GM21367 (cell line): ENCODE results near the gene GSK3B.

Experiments used
- ATAC-seq: cut with Tn5 transposase; IDR thresholded peaks from one replicate; pipeline ENCODE4 v1.9.1; 2021; ENCODE audit not compliant: unreplicated experiment

The GSK3B gene

DNA sequence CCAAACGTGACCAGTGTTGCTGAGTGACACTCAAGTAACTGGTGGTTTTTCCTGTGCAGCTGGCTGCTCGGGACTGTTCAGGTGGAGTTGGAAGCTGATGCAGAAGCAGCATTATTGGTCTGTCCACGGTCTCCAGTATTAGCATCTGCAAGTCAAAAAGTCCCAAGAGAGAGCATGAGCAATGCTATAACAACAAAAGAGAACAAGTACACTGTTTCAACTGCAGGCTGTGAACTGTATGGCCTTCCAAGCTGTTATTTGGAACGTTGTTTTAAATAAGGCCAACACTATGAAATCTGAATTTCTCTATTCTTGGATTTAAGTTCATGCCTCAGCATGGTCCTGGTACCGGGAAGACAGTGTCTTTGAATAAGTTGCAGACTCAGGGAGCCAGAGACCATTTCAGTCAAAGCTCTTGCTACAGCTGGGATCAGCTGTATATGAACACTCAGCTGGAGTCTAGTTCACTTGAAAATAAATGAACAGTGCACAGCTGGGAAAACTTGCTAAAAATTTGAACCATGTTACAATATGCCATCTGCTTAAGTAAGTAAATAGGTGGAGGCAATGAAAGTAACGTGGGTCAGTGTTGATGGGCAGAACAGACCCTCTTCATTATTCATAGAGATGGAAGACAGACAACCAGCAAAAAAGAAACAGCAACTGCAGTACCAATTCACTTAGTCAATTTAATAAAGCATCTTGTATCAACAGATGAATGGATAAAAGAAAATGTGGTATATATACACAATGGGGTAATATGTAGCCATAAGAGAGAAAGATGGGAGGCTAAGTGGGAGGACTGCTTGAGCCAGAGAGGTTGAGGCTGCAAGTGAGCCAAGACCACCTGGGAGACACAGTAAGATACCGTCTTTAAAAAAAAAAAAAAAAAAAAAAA is 267.3 kb downstream of the GSK3B start:
- no peak for ATAC-seq

DNA sequence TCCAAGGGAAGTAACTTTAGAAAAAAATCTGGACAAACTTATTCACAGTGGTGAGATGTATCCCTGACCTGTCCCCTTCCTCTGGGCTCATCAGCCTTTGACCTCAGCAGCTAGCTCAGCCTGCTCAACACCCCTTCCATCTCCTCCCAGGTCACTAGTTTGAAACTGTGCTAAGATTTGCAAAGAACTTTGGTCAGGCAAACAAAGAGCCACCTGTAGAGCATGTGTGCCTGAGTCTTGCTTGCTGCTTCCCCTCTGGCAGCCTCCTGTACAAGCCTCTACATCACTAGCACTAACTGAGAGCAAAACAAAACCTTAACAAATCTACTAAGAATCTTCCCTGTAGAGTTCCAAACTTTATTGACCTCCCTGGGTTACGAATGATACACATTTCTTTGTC is 268.4 kb downstream of the GSK3B start:
- no peak for ATAC-seq

DNA sequence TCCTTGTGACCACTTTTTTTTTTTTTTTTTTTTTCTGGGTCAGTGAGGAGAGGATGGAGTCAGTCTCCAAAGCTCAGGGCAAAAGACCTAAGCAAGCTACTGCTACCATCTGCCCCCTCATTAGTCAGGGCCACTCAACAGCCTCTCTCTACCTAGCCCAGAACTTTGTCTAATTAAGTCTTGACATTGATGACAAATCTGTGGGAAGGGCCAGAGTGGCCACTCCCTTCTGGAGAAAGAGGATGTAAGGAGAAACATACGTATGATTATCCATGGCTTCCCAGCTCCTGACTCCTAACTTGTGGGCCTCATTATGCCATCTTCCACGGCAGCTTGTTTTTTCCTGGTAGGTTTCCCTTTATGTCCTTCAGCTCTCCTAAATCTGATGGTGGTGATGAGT is 274.4 kb downstream of the GSK3B start:
- no peak for ATAC-seq

DNA sequence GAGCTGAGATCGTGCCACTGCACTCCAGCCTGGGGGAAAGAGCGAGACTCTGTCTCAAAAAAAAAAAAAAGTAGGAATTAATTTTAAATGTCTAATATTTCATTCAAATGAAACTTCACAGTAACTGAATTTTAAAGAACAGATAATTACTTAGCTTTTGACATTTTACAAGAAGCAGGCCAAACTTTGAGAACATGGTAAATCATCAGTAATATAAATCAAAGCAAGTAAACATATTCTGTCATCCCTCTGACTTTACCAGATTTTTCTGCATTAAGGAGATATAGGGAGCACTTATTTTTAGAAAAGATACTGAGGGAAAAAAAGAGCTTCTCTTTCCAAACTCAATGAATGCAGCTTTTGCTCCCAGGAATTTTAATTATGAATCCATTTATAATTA is 275.3 kb downstream of the GSK3B start:
- no peak for ATAC-seq

DNA sequence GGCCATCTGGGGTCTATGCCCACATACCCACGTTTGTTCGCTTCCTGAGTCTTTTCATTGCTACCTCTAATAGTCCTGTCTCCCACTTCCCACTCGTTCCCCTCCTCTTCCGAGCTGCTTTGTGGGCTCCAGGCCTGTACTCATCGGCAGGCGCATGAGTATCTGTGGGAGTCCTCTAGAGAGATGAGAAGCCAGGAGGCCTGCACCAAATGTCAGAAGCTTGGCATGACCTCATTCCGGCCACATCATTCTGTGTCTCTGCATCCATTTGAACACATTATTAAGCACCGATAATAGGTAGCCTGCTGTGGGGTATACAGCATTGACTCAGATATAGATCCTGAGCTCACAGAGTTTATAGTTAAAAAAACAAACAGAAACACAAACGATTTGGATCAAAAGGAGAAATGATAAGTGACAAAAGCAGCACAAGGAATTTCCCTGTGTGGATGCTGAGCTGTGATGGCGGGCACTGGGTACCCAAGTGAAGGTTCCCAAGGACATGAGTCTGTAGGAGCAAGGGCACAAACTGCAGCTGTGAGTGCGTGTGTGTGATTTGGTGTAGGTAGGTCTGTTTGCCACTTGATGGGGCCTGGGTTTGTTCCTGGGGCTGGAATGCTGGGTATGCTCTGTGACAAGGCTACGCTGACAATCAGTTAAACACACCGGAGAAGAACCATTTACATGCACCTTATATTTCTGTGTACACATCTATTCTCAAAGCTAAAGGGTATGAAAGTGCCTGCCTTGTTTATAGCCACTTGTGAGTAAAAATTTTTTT is 276.5 kb downstream of the GSK3B start:
- no peak for ATAC-seq

DNA sequence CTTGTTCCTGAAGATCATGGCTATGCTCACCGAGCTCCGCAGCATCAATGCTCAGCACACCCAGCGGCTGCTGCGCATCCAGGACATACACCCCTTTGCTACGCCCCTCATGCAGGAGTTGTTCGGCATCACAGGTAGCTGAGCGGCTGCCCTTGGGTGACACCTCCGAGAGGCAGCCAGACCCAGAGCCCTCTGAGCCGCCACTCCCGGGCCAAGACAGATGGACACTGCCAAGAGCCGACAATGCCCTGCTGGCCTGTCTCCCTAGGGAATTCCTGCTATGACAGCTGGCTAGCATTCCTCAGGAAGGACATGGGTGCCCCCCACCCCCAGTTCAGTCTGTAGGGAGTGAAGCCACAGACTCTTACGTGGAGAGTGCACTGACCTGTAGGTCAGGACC is 277.2 kb downstream of the GSK3B start:
- no peak for ATAC-seq

DNA sequence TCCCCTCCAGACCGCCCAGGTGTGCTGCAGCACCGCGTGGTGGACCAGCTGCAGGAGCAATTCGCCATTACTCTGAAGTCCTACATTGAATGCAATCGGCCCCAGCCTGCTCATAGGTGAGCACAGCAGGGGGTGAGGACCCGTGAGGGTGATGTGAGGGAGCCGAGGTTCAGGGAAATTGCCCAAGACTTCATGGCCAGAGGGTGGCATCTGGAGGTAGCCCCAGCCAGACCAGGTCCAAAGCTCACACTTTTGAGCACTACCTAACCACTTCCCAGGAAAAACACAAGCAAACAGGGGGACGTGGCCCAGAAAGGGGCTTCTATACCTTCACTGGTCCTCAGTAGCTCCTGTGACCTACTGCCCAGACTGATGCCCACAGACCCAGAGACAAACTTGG is 278.5 kb downstream of the GSK3B start:
- ATAC-seq, result no peak

DNA sequence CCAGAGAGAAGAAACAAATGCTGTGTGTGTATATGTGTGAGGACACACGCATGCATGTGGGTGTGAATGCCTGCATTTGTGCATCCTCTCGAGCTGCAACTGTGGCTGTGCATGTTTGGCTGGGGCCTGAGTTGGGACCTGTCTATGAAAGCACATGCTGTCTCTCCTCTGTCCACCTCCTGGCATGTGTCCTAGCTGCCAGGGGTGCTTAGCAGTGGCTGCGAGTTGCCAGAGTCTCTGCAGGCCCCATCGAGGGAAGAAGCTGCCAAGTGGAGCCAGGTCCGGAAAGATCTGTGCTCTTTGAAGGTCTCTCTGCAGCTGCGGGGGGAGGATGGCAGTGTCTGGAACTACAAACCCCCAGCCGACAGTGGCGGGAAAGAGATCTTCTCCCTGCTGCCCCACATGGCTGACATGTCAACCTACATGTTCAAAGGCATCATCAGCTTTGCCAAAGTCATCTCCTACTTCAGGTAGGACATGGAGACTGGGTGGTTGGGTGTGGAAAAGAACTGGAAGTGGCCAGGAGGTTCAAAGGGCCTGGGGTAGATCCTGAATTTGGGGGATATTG is 281.7 kb downstream of the GSK3B start:
- no peak for ATAC-seq

DNA sequence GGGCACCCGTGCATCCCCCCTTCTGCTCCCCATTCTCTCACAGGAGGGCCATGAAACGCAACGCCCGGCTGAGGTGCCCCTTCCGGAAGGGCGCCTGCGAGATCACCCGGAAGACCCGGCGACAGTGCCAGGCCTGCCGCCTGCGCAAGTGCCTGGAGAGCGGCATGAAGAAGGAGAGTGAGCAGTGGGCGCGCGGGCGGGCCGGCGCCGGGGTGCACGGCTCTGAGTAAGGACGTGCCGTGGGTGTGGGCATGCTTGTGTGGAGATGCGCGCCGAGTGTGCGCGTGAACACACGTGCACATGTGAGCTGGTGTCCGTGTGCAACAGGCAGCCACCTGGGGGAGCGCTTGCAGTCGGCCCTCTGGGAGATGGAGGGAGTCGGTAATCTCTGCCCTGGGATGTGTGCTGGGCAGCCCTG is 284.2 kb downstream of the GSK3B start:
- ATAC-seq, result peak; percentile 79

DNA sequence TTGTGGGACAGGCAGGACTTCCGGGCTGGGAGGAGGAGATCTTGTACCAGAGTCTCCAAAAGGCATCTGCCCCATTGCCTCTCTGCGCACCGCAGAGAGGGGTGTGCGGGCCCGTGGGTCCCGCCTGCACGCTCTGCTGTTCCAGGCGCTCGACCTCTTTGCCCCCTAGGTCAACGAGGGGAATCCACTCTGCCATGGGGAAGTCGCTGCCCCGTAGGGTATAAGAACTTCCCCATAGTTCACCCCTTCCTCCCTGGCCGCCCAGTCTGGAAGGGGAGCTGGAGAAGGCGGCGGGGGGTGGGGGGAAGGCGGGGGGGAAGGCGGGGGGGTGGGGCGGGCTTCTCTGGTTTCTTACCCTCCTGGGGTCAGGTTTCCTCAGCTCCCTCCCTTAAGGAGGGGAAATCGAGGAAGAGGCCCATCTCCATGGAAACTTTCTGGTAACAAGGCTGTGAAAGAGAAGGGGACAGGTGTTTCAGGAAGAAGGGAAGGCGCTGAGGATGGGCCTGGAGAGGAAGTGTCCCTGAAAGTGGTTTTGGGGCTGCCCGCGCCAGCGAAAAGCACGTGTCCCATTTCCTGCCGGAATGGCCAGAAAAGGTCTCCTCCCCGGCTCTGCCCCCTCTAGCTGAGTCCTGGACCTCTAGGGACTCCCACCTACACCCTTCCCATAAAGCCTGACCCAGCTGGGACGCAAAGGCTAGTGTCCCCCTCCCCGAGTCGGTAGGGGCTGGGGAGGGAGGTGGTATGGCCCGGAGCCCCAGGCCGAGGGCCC is 284.8 kb downstream of the GSK3B start:
- ATAC-seq, result peak; percentile 21

DNA sequence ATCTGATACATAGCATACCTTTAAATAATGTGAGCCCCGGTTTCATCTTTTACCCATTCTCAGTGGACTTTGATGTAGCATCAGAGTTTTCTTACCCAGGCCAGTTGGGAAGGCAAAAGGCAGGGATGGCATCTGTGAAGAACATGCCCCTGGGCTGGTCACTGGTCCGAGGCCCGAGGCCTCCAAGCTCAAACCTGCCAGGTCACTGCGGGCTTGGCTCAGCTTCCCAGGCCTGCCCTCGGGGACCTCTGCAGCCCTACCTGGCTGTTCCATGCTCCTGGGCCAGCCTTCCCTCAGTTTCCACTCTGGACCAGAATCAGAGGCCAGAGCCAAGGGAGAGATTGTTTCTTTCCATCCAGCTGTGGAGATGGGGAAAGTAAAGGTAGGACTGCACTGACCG is 285.4 kb downstream of the GSK3B start:
- ATAC-seq, result no peak

DNA sequence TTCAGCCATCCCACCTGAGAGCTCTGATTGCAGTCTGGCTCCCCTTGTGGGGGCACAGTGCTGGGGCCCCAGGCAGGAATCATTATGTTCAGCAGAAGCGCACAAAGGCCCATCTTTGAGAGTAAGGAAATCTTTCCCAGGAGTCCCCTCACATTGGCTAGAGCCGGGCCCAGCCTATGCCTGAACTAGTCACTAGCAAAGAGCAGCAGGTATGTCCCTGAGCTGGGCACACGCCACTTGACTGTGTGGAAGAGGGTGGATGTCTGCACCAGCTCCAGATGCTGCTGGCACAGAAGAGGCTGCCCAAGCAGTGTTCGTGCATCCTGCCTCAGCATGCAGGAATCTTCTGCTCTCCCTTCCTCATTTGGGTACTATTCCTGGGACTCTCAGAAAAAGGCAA is 286.0 kb downstream of the GSK3B start:
- ATAC-seq, result no peak

DNA sequence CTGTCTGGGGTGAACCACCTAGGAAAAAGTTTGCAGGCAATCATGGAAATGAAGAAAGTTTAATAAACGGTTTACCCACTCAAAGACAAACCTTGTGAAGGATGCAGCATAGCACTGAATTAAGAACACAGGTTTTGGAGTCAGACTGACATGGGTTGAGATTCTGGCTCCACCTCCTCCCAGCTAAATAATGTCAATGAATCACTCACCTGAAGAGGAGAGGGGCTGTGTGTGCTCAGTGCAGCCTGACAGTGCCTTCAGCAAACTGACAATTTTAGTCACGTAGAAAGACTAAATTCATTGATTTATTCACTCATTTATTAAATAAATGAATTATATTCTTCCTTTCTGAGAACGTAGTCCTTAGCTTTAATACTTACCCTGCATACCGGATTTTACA is 293.4 kb downstream of the GSK3B start:
- no peak for ATAC-seq

DNA sequence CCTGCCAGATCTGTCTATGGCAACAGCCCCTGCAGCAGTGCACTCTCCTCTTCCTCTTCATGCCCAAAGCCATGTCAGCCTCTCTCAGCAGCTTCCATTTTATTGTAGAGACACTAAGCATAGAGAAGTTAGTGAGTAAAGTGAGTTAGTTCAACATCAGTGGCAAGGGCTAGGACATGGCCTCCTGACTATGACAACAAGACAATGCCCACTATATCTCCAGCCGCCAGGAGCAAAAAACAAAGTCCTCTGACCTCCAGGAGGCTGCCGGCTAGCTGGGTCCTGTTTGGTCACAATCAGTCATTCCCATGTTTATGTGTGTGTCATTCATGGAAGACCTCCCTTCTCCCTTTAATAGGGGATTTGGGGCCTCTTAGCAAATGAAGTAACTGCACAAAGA is 297.5 kb downstream of the GSK3B start:
- ATAC-seq, result no peak

DNA sequence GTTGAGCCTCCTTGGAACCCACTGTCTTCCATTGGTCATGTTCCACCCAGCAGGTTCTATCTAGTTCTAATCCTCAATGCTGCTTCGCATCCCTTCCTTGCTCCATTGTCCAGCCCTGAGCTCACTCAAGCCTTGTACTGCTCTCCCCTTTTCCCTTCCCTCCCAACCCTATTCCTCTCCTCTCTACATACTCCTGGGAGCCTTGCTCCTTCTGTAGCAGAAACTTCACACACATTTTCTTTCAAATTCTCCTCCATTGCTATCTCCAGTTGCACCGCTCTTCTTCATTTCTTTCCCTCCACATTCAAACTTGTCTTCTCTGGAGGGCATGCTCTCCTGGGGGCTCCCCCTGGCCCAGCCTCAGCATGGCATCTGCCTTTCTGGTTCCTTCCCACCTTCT is 297.9 kb downstream of the GSK3B start:
- ATAC-seq, result no peak

DNA sequence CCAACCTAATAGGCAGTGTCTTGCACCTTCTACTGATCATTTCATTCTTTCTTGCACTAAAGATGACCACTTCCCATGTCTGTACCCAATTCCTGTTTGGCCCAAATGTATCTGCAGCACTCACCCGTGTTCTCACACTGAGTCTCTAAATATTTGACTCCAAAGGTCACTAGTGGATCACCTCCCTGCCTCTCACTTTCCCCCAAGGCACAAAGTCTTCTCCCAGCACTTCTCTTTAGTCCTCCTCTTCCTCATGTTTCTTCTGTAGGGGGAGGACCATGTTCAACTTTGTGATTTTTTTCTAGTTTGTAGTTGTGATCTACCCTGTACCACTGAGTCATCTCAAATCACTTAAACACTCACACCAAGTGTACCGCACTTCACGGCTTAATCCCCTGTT is 298.4 kb downstream of the GSK3B start:
- no peak for ATAC-seq

DNA sequence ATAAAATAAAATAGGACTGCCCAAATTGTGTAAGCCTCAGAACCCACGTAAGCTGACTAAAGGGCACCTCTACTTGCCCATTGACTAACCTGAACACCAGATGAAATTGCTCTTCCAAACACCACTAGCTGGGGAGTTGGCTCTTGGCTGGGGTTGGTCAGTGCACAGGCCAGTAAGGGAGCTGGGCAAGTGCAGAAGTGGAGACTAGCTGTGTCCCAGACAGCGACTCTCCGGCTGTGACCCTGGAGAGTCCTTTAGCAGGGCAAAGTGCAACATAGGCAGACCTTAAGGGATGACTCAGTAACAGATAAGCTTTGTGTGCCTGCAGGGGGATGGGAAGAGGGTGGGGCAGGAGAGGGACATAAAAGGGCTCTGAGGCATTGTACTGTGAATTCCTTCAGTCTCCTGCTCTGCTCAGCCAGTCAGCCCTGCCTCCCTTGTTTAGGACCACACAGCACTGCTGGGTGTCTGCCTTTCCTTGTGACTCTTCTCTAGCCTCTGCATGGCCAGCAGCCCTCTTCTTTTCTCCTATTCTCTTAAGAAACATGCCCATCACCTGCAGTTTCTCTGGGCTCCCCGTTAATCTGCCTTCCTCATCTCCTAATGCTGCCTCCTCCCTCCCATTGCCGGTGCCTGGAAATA is 299.2 kb downstream of the GSK3B start:
- ATAC-seq, result no peak

DNA sequence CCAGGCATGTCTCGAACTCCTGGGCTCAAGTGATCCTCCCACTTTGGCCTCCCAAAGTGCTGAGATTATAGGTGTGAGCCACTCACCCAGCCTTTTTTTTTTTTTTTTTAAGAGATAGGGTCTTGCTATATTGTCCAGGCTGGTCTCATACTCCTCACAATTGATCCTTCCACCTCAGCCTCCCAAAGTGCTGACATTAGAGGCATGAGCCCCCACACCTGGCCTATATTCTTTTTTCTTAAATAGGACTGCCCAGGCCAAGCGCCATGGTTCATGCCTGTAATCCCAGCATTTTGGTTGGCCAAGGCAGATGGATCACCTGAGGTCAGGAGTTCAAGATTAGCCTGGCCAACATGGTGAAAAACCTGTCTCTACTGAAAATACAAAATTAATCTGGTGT is 299.8 kb downstream of the GSK3B start:
- no peak for ATAC-seq

DNA sequence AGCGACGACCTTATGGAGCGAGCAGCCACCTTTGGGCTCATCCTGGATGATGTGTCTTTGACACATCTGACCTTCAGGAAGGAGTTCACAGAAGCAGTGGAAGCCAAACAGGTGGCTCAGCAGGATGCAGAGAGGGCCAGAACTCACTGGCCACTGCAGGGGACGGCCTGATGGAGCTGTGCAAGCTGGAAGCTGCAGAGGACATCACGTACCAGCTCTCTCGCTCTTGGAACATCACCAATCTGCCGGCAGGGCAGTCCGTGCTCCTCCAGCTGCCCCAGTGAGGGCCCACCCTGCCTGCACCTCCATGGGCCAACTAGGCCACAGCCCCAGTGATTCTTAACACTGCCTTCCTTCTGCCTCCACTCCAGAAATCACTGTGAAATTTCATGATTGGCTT is 302.0 kb downstream of the GSK3B start:
- no peak for ATAC-seq

DNA sequence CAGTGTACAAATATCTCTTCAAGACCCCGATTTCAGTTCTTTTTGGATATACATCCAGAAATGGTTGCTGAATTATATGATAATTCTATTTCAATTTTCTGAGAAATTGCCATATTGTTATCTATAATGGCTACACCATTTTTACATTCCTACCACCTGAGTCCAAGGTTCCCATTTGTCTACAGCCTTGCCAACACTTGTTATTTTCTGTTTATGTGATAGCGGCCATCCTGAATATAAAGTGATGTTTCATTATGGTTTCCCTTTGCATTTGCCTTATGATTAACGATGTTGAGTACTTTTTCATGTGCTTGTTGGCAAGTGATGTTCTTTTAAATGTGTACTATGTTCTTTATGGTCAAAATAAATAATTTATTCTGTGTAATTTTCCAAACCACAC is 303.9 kb downstream of the GSK3B start:
- no peak for ATAC-seq

DNA sequence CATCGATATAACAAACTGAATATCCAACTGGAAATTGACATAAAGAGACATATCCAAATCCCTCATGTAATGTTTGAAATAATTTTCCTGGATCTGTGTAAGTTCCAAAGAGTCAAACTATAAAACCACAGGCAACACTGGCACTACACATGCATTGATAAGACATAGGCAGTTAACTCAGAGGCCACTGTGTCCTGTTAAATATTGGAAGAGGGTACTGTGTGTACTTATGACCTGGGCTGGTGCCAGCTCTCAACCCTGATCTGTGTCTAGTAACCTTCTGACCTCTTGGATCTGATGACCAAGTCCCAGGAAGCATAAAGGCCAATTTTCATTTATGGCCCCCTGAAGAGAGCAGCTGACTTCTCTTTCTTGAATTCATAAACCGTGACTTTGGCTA is 307.8 kb downstream of the GSK3B start:
- ATAC-seq, result no peak
